ENCODE data around the gene SLC2A9. TPM values are rescaled to one million over a fixed set of nuclear protein-coding genes. Genes with fewer than 3 reads are reported as not detected.

The SLC2A9 gene
- total RNA-seq, 1 experiment from 2014 or later: 3.5 TPM

DNA sequence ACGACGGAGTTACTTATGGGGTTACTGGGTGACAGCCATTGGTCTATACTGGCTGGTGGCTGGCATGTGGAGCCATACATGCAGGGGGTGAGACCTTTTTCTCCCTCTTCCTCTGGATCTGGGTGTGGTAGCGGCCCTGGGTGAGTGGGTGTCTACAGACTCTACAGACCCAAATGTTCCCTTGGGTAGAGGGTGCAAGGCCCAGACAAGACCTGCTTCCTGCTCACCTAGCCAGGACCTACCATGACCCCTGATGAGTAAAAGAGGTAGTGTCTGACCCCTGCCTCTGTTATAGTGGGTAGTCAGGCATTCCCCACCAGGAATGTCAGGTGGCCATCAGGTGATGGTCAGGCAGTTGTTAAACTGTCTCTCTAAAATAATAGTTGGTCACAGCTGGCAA is 66.8 kb downstream of the SLC2A9 start:
- no peak for DNase-seq (ENCODE audit: low read depth, low spot score)
- no peak overlapping the region for H3K4me3 ChIP-seq (ENCODE audit: low read depth in 2 of 2, low read length in 2 of 2)
- TF ChIP-seq POLR2AphosphoS5 (IDR thresholded peaks at IDR 0.05; ENCODE audit: low read depth, low read length): no peak
- no peak for TF ChIP-seq TCF7L2 (IDR thresholded peaks at IDR 0.05; ENCODE audit: low read depth, low read length)
- TF ChIP-seq, protein P1, sequence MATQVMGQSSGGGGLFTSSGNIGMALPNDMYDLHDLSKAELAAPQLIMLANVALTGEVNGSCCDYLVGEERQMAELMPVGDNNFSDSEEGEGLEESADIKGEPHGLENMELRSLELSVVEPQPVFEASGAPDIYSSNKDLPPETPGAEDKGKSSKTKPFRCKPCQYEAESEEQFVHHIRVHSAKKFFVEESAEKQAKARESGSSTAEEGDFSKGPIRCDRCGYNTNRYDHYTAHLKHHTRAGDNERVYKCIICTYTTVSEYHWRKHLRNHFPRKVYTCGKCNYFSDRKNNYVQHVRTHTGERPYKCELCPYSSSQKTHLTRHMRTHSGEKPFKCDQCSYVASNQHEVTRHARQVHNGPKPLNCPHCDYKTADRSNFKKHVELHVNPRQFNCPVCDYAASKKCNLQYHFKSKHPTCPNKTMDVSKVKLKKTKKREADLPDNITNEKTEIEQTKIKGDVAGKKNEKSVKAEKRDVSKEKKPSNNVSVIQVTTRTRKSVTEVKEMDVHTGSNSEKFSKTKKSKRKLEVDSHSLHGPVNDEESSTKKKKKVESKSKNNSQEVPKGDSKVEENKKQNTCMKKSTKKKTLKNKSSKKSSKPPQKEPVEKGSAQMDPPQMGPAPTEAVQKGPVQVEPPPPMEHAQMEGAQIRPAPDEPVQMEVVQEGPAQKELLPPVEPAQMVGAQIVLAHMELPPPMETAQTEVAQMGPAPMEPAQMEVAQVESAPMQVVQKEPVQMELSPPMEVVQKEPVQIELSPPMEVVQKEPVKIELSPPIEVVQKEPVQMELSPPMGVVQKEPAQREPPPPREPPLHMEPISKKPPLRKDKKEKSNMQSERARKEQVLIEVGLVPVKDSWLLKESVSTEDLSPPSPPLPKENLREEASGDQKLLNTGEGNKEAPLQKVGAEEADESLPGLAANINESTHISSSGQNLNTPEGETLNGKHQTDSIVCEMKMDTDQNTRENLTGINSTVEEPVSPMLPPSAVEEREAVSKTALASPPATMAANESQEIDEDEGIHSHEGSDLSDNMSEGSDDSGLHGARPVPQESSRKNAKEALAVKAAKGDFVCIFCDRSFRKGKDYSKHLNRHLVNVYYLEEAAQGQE (IDR thresholded peaks at IDR 0.05; ENCODE audit: insufficient read depth in 1 of 2, low read depth in 2 of 2, low read length in 1 of 2): no peak
- no peak for TF ChIP-seq SIN3A (IDR thresholded peaks at IDR 0.05; ENCODE audit: borderline replicate concordance, insufficient read depth, low read depth, low read length)
- TF ChIP-seq, protein P2, sequence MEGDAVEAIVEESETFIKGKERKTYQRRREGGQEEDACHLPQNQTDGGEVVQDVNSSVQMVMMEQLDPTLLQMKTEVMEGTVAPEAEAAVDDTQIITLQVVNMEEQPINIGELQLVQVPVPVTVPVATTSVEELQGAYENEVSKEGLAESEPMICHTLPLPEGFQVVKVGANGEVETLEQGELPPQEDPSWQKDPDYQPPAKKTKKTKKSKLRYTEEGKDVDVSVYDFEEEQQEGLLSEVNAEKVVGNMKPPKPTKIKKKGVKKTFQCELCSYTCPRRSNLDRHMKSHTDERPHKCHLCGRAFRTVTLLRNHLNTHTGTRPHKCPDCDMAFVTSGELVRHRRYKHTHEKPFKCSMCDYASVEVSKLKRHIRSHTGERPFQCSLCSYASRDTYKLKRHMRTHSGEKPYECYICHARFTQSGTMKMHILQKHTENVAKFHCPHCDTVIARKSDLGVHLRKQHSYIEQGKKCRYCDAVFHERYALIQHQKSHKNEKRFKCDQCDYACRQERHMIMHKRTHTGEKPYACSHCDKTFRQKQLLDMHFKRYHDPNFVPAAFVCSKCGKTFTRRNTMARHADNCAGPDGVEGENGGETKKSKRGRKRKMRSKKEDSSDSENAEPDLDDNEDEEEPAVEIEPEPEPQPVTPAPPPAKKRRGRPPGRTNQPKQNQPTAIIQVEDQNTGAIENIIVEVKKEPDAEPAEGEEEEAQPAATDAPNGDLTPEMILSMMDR (IDR thresholded peaks at IDR 0.05): no peak
- no peaks in the 10 kb centered on the region for H3K36me3 ChIP-seq (ENCODE audit: control insufficient read depth, insufficient read depth, low read length)
- no peaks in the 10 kb centered on the region for H3K4me1 ChIP-seq (ENCODE audit: control insufficient read depth, insufficient read depth, low read length)
- no peak overlapping the region for H3K27ac ChIP-seq (ENCODE audit: low read length)
- ChIA-PET POLR2A (no interaction called here), CTCF (no interaction called here)
- no peak for ATAC-seq
- in situ Hi-C loops (cut with HindIII; ENCODE audit: low pct_unique_long_range_greater_than_20kb, low sequenced_read_pairs): no loop called here
- intact Hi-C loops (cut with micrococcal nuclease; ENCODE audit: unreplicated experiment): no loop called here
- no TSS peak for BruUV-seq (replicated peaks)
- no peaks in the 10 kb centered on the region for H3K27me3 ChIP-seq (ENCODE audit: control insufficient read depth, insufficient read depth, low read length)
- H3K9me3 ChIP-seq (ENCODE audit: control insufficient read depth, insufficient read depth, low read depth, low read length): no peaks in the 10 kb centered on the region

DNA sequence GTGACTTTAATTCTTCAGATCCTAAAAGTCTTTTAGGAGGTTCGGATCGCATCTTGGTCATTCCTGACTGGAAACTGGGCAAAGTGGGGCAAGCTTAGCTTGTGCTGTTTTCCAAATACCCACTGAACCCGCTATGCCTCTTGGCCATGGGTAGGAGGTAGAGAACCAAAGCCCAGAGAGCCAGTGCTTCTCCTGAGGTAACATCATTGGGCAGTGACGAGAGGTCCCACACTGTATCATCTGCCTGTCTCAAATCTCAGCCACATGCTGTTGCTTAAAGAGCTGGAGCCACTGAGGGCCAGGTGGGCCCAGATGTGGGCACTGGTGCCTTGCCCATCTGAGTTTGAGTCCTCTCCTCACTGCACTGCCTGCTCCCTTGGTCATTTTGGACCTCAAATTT is 68.2 kb downstream of the SLC2A9 start:
- H3K27ac ChIP-seq (ENCODE audit: low read length): no peak overlapping the region
- no peaks in the 10 kb centered on the region for H3K27me3 ChIP-seq (ENCODE audit: control insufficient read depth, insufficient read depth, low read length)
- intact Hi-C loops (cut with micrococcal nuclease; ENCODE audit: unreplicated experiment): no loop called here
- no peaks in the 10 kb centered on the region for H3K9me3 ChIP-seq (ENCODE audit: control insufficient read depth, insufficient read depth, low read depth, low read length)
- H3K4me1 ChIP-seq (ENCODE audit: control insufficient read depth, insufficient read depth, low read length): no peaks in the 10 kb centered on the region
- H3K36me3 ChIP-seq (ENCODE audit: control insufficient read depth, insufficient read depth, low read length): no peaks in the 10 kb centered on the region
- POLR2A ChIA-PET: no interaction called here
- BruUV-seq (replicated peaks): no TSS peak
- ATAC-seq (no peak), DNase-seq (ENCODE audit: low read depth, low spot score) (no peak)
- H3K4me3 ChIP-seq (ENCODE audit: low read depth in 2 of 2, low read length in 2 of 2): no peak overlapping the region
- no peak for TF ChIP-seq SIN3A (IDR thresholded peaks at IDR 0.05; ENCODE audit: borderline replicate concordance, insufficient read depth, low read depth, low read length)
- TF ChIP-seq, protein P1 (IDR thresholded peaks at IDR 0.05; ENCODE audit: insufficient read depth in 1 of 2, low read depth in 2 of 2, low read length in 1 of 2): no peak
- in situ Hi-C loops (cut with HindIII; ENCODE audit: low pct_unique_long_range_greater_than_20kb, low sequenced_read_pairs): no loop called here
- CTCF ChIA-PET: no interaction called here

All from Panc1 (cell line).